ENCODE measurements around the gene WASF2. TPM values are rescaled to one million over a fixed set of nuclear protein-coding genes. Genes with fewer than 3 reads are reported as not detected.
"Not testable (repeated sequence)": the region's sequence is repeated elsewhere in the genome, so short reads cannot be mapped to it uniquely, and the experiment has no call there.

WASF2 gene
- total RNA-seq, result 10 to 100 TPM; 18.4 to 38.1 (median 26.5) TPM
- long read RNA-seq, partial matches to known transcripts, result 13 of 15 reads
- long read RNA-seq, other reads (novel, unspliced or antisense), result 2 of 15 reads

GRCh38 chr1:27489973-27490741 lies at the start of gene WASF2:
WASF2 (minus strand) TSS chr1:27490167; CDS start chr1:27428890, 61,277 bp downstream.
- ATAC-seq (peak; percentile 91 to 96 (median 94)), DNase-seq (peak; percentile 96 to 99 (median 98))
- H3K27ac ChIP-seq, result peak within 1 kb of the TSS; percentile 99 to 100 (median 100)
- peak within 1 kb of the TSS; percentile 90 to 100 (median 97) for H3K4me3 ChIP-seq
- no peaks in the 10 kb centered on the region for H3K36me3 ChIP-seq
- no peaks in the 10 kb centered on the region for H3K9me3 ChIP-seq
- TF ChIP-seq POLR2A (IDR thresholded peaks at IDR 0.05) (peak; percentile 83), CTCF (IDR thresholded peaks at IDR 0.05) (no peak)
- H3K27me3 ChIP-seq, result no peaks in the 10 kb centered on the region
- H3K4me1 ChIP-seq, result peaks cover 0 to 15% (median 4%) of the 10 kb centered on the region in 4 donors
- 0% methylated on average over 21 of the region's 50 CpGs for WGBS (ENCODE audit: insufficient coverage, low coverage, low lambda C conversion rate, missing lambda C conversion rate)
- intact Hi-C loops (cut with DNase I), result no loop called here

- no peak for TF ChIP-seq CTCF (IDR thresholded peaks at IDR 0.05)
- TF ChIP-seq POLR2A (IDR thresholded peaks at IDR 0.05), result no peak
- Histone ChIP-seq H3K4me3 (no peak overlapping the region), H3K4me1 (no peaks in the 10 kb centered on the region), H3K36me3 (no peaks in the 10 kb centered on the region), H3K27ac (no peak overlapping the region), H3K27me3 (no peaks in the 10 kb centered on the region), H3K9me3 (no peaks in the 10 kb centered on the region)
- intact Hi-C loops (cut with DNase I), result no loop called here
- DNase-seq, result no peak
- 69% methylated on average over 3 of the region's 3 CpGs for WGBS (ENCODE audit: insufficient coverage, low coverage, low lambda C conversion rate, missing lambda C conversion rate)
- no peak for ATAC-seq
These were observed 48.8 kb upstream of the WASF2 start for GRCh38 chr1:27538793-27539192.

- DNase-seq; ATAC-seq; H3K36me3 ChIP-seq; H3K4me3 ChIP-seq; H3K4me1 ChIP-seq; intact Hi-C loops (cut with DNase I); H3K9me3 ChIP-seq; H3K27ac ChIP-seq; H3K27me3 ChIP-seq: not testable (repeated sequence)
- WGBS (ENCODE audit: insufficient coverage, low coverage, low lambda C conversion rate, missing lambda C conversion rate), result 82% methylated on average over 4 of the region's 4 CpGs
These were observed 48.3 kb upstream of the WASF2 start for GRCh38 chr1:27538305-27538676.

GRCh38 chr1:27536767-27537166 lies 46.8 kb upstream of the WASF2 start:
- 45% methylated on average over 8 of the region's 11 CpGs for WGBS (ENCODE audit: insufficient coverage, low coverage, low lambda C conversion rate, missing lambda C conversion rate)
- no peaks in the 10 kb centered on the region for H3K27me3 ChIP-seq
- no peak overlapping the region for H3K4me3 ChIP-seq
- H3K9me3 ChIP-seq, result no peaks in the 10 kb centered on the region
- TF ChIP-seq POLR2A (IDR thresholded peaks at IDR 0.05) (no peak), CTCF (IDR thresholded peaks at IDR 0.05) (no peak)
- H3K36me3 ChIP-seq, result no peaks in the 10 kb centered on the region
- intact Hi-C loops (cut with DNase I), result no loop called here
- ATAC-seq (peak in 2 of 4 donors; percentile 28 to 32), DNase-seq (no peak)
- no peaks in the 10 kb centered on the region for H3K4me1 ChIP-seq
- H3K27ac ChIP-seq, result no peak overlapping the region

GRCh38 chr1:27536010-27536757 lies 46.2 kb upstream of the WASF2 start:
- TF ChIP-seq CTCF (IDR thresholded peaks at IDR 0.05), result no peak
- no peak for TF ChIP-seq POLR2A (IDR thresholded peaks at IDR 0.05)
- Histone ChIP-seq H3K4me3 (no peak overlapping the region), H3K27ac (no peak overlapping the region), H3K27me3 (no peaks in the 10 kb centered on the region), H3K36me3 (no peaks in the 10 kb centered on the region), H3K4me1 (no peaks in the 10 kb centered on the region), H3K9me3 (no peaks in the 10 kb centered on the region)
- no peak for ATAC-seq
- intact Hi-C loops (cut with DNase I), result no loop called here
- 77% methylated on average over 7 of the region's 15 CpGs for WGBS (ENCODE audit: insufficient coverage, low coverage, low lambda C conversion rate, missing lambda C conversion rate)
- DNase-seq, result no peak

Measured in right lobe of liver (tissue), 6 donors.